Activated CD4-positive, CD25-positive, alpha-beta regulatory T cell (primary cell): ENCODE results near the gene UROC1.

Experiments
- DNase-seq, 4 experiments: peaks; one replicate each; lab custom pipeline; 2025; lab: John Stamatoyannopoulos, UW

UROC1 gene

DNA sequence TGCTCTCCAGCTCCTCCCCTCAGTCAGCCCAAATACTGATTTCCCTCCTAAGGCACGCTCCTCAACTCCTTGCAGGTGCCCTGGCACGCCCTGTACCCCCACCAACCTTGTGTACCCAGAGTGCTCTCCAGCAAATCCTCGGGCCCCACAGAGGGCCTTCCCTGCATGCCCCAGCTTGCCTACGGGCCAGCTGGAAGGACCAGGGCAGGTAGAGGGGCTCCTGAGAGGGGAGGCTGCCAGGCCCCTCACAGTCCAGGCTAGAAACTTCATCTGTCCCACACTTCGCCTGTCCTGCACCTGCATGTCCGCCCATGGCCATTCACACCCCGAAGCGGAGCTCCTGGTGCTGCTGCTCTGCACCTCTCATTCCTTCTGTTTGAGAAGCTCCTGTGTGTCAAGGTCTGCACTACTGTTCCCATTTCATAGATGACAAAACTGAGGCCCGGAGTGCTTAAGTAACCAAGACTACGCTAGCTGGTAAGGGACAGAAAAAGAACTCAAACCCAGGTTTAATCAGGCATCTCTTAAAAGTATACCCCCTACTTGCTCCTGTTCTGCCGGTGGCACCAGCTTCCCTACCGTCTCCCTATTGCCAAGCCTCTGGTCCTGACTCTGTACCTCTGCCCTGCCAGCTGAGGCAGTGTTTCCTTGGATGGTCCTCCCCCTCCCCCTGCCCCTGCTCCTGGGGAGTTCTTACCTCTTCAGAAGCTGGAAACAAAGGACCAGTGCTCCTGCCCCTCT, 77.4 kb downstream of the UROC1 start:
- DNase-seq, result no peak

DNA sequence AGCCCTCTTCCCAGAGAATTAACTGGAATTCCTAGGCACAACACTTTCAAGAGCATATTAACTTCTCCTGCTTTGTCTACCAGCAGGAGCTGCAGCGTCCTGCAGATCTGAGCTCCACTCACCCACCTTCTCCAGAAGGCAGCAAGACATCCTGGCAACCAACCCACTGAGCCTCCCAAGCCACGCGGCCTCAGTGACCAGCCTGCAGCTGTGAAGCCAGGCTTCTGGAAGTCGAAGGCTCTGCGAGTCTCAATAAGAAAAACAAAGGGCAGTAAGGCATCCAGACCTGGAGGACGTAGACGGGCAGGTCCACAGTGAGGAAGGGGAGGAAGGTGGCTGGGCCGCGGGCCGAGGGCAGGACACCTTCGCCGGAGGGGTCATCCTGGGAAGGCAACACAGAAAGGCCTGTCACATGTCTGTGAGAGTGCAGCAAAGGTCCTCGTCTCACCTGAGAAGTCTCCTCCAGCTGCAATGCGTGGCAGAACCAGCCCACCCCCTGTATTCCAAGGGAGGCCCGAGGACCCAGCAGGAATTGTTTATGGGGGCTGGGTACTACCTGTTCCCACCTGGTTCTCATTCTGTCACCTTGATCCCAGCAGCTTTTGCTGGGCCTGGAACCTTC, 78.1 kb downstream of the UROC1 start:
- no peak for DNase-seq

DNA sequence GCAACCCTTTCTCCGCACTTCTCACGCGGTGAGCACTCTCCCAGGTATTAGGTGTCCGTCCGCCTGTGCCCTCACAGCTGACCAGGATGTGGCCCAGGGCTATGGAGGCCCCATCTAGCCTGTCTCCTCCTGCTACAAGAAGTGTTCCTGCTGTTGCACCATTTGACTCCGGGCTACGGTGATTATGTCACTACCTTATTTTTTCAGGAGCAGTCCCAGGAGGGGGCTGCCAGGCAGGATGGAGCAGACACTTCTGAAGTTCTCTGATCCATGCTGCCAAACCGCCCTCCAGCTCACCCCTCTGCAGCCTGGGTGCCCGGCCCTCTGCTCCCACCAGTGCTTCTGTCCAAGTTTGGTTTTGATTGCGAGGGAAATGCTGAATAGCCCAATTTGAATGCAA, 78.8 kb downstream of the UROC1 start:
- no peak for DNase-seq

DNA sequence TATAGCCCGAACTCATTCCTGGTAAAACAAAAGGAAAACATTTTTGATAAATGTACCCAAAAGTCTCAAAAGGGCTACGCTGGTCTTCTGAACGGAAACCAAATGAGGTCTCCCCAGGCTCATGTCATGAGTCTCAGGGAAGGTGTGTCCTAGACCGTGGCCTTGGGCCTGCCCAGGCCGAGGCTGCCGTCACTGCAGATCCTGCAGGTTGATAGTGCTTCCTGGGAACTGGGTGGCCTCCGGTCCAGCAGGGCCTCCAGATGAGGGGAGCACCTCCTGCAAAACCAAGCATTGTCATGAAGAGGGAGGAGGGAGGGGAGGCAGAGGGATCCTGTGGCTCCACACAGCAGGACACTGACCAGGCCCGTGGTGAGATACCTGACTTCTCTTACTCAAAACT, 79.4 kb downstream of the UROC1 start:
- DNase-seq, result no peak

DNA sequence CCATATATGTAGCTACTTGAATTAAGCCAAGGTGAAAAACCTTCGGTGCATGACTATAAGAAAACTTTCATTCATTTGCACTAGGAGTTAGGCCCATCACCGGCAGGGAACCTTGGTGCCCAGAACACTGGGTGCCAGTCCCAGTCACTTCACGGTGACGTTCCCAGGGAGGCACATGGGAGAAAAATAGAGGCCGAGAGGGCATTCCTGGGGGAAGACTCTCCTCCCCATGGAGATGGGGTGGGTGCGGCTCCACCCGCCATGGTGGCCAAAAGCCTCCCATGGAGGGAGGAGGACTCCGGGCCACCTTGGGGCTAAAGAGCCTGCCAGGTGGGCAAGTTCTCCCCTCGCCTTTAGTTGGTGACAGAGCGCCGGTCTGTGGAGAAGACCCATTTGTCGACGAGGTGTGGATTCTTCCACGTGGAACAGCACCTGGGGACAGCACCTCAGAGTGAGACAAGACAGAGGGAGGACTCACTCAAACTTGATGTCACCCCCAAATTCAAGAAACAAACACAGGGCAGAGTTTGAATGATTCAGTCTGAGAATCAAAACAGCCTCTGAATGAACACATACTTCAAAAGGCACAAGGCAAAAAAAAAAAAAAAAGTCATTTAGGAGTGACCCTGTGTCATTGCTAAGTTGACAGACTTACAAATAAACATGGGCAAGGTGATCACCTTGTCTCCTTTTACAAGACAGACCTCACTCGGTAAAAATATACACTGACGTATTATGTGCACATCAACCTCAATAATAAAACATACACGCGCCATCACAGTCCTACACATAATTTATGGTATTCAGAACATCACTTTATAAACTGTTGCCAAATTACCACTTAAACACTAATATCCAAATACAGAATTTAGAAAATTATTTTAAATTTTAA, 80.5 kb downstream of the UROC1 start:
- DNase-seq, result no peak

DNA sequence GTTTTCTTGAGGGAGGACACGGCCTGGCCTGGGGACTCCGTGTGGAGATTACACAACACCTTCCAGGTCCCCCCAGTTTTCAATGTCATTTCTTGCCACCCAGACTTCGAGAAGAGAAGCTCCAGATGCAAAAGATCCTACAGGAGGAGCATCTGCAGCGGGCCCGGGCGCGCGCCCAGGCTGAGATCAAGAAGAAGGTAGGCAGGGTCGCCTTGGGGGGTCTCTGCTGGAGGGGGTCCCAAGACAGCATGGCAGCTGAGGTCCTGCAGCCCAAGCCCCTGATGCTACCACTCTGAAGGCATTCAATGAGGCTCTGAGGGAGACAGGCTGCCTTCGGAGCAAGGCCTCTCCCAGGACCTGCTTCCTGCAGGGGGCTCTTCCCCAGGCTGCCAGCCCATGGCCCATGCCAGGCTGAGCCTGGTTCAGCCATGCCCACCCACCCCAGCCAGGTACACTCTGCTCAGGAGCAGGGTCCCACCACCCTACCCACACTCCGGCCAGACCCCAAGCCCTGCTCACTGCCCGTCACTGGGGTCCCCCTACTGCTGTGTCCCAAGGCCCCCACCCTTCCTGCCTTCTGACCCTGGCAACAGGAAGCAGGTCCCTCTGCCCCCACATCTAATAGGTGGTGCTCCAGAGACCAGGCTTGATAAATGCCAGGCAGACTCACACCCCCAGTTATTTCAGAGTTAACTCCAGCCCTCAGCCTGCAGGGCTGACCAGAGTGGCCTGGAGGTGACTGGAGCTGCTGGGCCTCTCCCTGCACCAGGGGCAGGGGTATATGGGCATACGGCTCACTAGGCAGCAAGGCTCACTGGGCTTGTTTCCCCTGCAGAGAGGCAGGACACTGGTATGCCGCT, 81.9 kb downstream of the UROC1 start:
- DNase-seq, result no peak

DNA sequence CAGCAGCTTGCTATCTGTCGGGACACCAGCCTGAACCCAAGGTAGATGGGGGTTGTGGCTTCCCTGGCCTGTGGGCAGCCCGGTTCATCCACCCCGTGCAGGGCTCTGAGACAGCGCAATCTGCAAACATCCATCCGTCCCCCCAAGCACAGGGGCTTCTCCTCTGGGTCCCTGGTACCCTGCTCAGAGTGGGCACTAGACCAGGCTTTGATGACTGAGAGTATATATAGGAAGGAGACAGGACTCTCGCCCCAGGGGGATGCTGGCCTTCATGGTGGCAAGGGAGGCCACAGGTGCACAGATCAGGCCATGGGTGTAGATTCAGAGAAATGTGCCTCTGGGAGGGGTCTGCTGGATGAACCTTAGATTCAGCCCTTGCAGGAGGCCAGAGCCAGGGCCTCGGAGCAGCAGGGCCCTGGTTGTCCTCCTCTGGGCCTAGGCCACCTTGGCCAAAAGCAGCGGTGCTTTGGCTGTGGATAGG, 82.6 kb downstream of the UROC1 start:
- DNase-seq, result no peak

DNA sequence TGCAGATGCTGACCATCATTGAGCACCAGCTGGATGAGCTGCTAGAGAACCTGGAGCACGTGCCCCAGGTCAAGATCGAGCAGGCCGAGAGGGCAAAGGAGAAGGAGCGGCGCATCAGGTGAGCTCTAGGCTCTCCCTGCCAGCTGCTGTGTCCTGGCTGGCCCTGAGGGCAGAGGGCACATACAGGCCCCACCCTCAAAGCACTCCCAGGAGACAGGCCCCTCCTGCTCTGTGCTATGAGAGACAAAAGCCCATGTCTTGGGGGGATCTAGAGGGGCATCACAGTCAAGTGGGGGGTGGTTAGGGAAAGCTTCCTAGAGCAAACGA, 83.3 kb downstream of the UROC1 start:
- no peak for DNase-seq

DNA sequence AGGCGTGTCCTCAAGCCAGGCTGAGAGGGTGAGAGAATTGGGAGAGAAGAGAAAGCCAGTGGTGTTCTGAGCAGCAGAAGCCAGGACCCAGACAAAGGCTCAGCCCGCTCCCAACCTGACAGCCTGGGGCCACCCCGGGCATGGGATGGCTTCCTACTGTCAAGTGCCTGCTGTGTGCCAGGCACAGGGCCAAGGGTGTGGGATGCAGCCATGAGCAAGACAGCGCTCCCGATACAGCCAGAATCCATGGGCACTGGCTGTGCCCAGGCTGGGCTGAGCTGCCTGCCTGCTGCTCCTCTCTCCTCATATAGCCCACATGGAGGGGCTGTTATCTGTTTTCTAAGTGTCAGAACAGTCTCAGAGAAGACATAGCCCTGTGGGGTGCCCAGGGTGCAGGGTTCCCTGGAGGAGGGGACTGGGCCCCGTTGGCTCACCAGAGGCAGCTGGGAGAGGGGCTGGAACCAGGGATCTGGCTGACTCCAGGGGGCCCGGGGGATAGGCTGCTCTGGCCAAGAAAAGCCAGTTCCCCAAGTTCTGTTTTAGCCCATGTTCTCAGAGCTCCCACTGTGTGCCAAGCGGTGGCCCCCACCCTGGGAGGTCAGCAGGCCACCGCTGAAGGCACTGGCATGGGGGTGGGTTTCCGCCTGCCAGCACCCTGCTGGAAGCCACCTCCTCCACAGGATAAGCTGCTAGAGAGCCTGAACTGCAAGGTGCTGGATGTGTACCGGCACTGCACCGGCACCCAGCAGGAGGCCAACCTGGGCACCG, 83.9 kb downstream of the UROC1 start:
- DNase-seq, result no peak

DNA sequence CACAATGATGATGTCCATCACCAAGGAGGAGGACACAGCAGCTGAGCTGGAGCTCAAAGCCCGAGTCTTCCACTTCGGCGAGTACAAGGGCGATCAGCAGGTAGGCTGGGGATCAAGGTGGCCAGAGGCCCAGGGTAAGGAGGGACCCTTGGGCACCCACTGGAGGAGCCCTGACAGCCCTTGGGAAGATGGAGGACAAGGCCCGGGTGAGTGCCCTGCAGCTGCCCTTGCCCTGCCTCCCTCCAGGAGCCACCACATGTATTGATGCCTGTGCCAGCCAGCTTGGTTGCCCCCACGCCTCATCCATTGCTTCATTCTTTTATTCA, 84.5 kb downstream of the UROC1 start:
- DNase-seq, result no peak

DNA sequence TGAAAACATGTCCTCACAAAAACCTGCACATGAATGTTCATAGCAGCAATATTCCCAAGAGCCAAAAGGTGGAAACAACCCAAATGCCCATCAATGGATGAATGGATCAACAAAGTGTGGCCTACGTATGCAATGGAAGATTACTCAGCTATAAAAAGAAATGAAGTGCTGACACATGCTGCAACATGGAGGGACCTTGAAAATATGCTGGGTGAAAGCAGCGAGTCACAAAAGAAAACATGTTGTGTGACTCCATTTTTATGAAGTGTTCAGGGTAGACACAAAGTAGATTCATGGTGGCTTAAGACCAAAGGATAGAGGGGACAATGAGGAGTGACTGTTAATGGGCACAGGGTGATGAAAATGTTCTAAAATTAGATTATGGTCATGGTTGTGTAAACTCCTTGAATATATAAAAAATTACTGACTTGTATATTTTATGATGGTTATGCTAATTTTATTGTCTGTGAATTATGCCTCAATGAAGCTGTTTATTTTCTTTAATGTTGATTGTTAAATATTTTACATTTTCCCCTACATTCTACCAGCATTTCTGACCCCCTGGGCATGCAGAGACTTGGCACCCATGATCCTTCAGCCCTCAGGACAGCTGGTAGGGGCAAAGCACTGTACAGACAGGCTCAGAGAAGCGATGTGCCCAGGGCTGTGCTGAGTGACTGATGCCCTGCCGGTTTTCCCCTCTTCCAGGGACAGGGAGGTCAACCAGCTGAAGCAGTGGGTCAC, 85.0 kb downstream of the UROC1 start:
- no peak for DNase-seq
